ENCODE results near the gene ZDHHC7. TPM values are rescaled to one million over a fixed set of nuclear protein-coding genes. Genes with fewer than 3 reads are reported as not detected.

ZDHHC7 gene
- total RNA-seq, 1 experiment from 2014 or later, result 39.1 TPM

DNA sequence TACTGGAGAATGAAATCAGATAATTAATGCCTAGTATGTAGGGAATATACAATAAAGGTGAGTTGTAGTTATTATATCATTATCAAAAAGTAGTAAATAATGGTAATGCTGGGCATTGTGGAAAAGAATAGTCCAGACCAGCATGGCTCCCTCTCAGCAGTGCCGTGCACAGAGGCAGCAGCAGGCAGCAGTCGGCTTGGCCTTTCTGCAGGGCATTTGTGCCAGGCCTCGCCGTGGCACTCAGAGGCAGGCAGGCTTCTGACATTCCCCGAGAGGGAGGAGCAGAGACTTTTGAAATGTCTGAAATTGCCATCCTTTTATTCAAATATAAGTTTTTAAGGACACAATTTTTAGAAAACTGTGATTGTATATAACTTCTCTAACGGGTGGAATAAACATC lies 31.3 kb upstream of the ZDHHC7 start:
- TF ChIP-seq, protein P1, sequence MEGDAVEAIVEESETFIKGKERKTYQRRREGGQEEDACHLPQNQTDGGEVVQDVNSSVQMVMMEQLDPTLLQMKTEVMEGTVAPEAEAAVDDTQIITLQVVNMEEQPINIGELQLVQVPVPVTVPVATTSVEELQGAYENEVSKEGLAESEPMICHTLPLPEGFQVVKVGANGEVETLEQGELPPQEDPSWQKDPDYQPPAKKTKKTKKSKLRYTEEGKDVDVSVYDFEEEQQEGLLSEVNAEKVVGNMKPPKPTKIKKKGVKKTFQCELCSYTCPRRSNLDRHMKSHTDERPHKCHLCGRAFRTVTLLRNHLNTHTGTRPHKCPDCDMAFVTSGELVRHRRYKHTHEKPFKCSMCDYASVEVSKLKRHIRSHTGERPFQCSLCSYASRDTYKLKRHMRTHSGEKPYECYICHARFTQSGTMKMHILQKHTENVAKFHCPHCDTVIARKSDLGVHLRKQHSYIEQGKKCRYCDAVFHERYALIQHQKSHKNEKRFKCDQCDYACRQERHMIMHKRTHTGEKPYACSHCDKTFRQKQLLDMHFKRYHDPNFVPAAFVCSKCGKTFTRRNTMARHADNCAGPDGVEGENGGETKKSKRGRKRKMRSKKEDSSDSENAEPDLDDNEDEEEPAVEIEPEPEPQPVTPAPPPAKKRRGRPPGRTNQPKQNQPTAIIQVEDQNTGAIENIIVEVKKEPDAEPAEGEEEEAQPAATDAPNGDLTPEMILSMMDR (conservative IDR thresholded peaks at IDR 0.05), result no peak
- no peaks in the 10 kb centered on the region; the same call in 1 of the 2 replicates for H3K4me1 ChIP-seq (ENCODE audit: insufficient read depth, low read length)
- no peaks in the 10 kb centered on the region for H3K9me3 ChIP-seq (ENCODE audit: control insufficient read depth, low read depth, low read length)
- H3K79me2 ChIP-seq (ENCODE audit: insufficient read depth, low read length), result no peaks in the 10 kb centered on the region
- H3K27ac Mint-ChIP-seq, result no peak overlapping the region
- DNase-seq, result no peak
- H2AK5ac ChIP-seq (ENCODE audit: insufficient read length, low read length), result no peak overlapping the region
- H3K4me3 Mint-ChIP-seq, result no peak overlapping the region
- H3K27me3 ChIP-seq (ENCODE audit: insufficient read depth, low read length), result no peaks in the 10 kb centered on the region
- no peak overlapping the region for H2BK12ac ChIP-seq (ENCODE audit: insufficient read length, low read depth, low read length)
- no peak overlapping the region for H3K23ac ChIP-seq (ENCODE audit: insufficient read length, low read depth, low read length)
- H4K20me1 ChIP-seq (ENCODE audit: control insufficient read depth, insufficient read depth, insufficient read length), result no peaks in the 10 kb centered on the region
- H3K18ac ChIP-seq (ENCODE audit: insufficient read length, low read depth, low read length), result no peak overlapping the region
- no peak overlapping the region for H3K27ac ChIP-seq (ENCODE audit: insufficient read length, low read depth, low read length)
- no peak overlapping the region for H4K8ac ChIP-seq (replicated peaks; ENCODE audit: insufficient read length, low read depth, low read length)
- no peak overlapping the region for H2AFZ ChIP-seq (ENCODE audit: low read length)
- no peak overlapping the region for H2BK5ac ChIP-seq (ENCODE audit: insufficient read length, low read length)
- no peak overlapping the region for H3T11ph ChIP-seq (ENCODE audit: low read length)
- no peak overlapping the region for H4K91ac ChIP-seq (ENCODE audit: insufficient read length, low read depth, low read length)
- H4K5ac ChIP-seq (ENCODE audit: insufficient read length, low read depth, low read length), result no peak overlapping the region
- no peak overlapping the region for H3K14ac ChIP-seq (ENCODE audit: insufficient read depth, low read length)
- no peaks in the 10 kb centered on the region for H3K36me3 Mint-ChIP-seq (ENCODE audit: insufficient read depth in 1 of 3, low read depth in 3 of 3)
- no CpG with 5 or more reads among the region's 6 CpGs for WGBS (ENCODE audit: extremely low coverage, insufficient read length, low lambda C conversion rate)
- no peak overlapping the region for H2BK120ac ChIP-seq (ENCODE audit: low read depth, low read length, poor library complexity, severe bottlenecking)
- H3K4ac ChIP-seq (ENCODE audit: low read depth, low read length), result no peak overlapping the region
- no peak overlapping the region for H2BK20ac ChIP-seq (ENCODE audit: low read depth, low read length, poor library complexity, severe bottlenecking)
- no peak overlapping the region for H3K56ac ChIP-seq (ENCODE audit: insufficient read length, low read depth, low read length)
- H3K79me1 ChIP-seq (ENCODE audit: insufficient read depth, low read depth, low read length, poor library complexity, severe bottlenecking), result no peaks in the 10 kb centered on the region
- H3K4me2 ChIP-seq (ENCODE audit: insufficient read depth, insufficient read length, low read length), result no peak overlapping the region
- H3K23me2 ChIP-seq (ENCODE audit: insufficient read length, low read depth, low read length, poor library complexity, severe bottlenecking), result no peaks in the 10 kb centered on the region
- no peaks in the 10 kb centered on the region for H3K9me3 Mint-ChIP-seq
- no peak overlapping the region for H2BK15ac ChIP-seq (ENCODE audit: low read depth, low read length)
- H3K4me1 Mint-ChIP-seq, result peaks cover 3 to 4% of the 10 kb centered on the region in 2 experiments; a peak in 1 of 4 replicates
- peaks cover 12% of the 10 kb centered on the region for H3K27me3 Mint-ChIP-seq (ENCODE audit: low read depth)
- no peak overlapping the region for H3K9ac ChIP-seq (ENCODE audit: extremely low read depth, insufficient read length, low read length)

Data from H9 (cell line).